Gastroesophageal sphincter (tissue), 4 donors: Measurements from ENCODE around the gene LRRC75A. TPM values are rescaled to one million over a fixed set of nuclear protein-coding genes. Genes with fewer than 3 reads are reported as not detected.

Experiments
- ATAC-seq: fragments of 150-250 bp; one replicate; pipeline ENCODE4 v1.9.1; 2016; ENCODE audit warnings: mild to moderate bottlenecking, moderate library complexity
- H3K27ac ChIP-seq, 4 donors: fragments of 200-600 bp; sonication (generic) in 3 of 4; 1 replicate in 3 of 4; 2 replicates in 1 of 4; pipeline ENCODE4 v1.5.1; 2016 to 2019
- H3K27me3 ChIP-seq: fragments of 200-600 bp; sonication (generic); one replicate; pipeline ENCODE4 v1.5.1; 2019
- H3K36me3 ChIP-seq, 2 donors: fragments of 200-600 bp; sonication (generic); one replicate each; pipeline ENCODE4 v1.5.1; 2019; ENCODE audit warnings: control low read depth in 1 of 2
- H3K4me1 ChIP-seq, 3 donors: fragments of 200-600 bp; sonication (generic); 1 replicate in 2 of 3; 2 replicates in 1 of 3; pipeline ENCODE4 v1.5.1; 2016 to 2019; ENCODE audit warnings: control low read depth in 2 of 3
- H3K4me3 ChIP-seq, 2 donors: fragments of 200-600 bp; sonication (generic); one replicate each; pipeline ENCODE4 v1.5.1; 2019; ENCODE audit warnings: mild to moderate bottlenecking in 1 of 2, moderate library complexity in 1 of 2
- H3K9me3 ChIP-seq, 3 donors: fragments of 200-600 bp; sonication (generic); one replicate each; pipeline ENCODE4 v1.5.1; 2017 to 2019; ENCODE audit warnings: control low read depth in 2 of 3
- CTCF ChIP-seq, 4 experiments: fragments of 200-600 bp in 2 of 4; fragments of 450-650 bp in 2 of 4; sonication (generic) in 1 of 4; IDR thresholded peaks; one replicate each; pipeline ENCODE4 v1.5.1; 2017 to 2019; ENCODE audit warnings: antibody characterized with exemption in 4 of 4, mild to moderate bottlenecking in 2 of 4, moderate library complexity in 2 of 4
- EP300 ChIP-seq: sonication (generic); formaldehyde crosslinking; IDR thresholded peaks from one replicate; pipeline ENCODE4 v1.6.1; 2017; ENCODE audit warnings: antibody characterized with exemption, mild to moderate bottlenecking
- POLR2A ChIP-seq, 2 donors: fragments of 450-650 bp; IDR thresholded peaks; one replicate each; pipeline ENCODE4 v1.6.1; 2017; ENCODE audit warnings: antibody characterized with exemption in 2 of 2, mild to moderate bottlenecking in 2 of 2, moderate library complexity in 1 of 2
- POLR2AphosphoS5 ChIP-seq: sonication (generic); formaldehyde crosslinking; IDR thresholded peaks from one replicate; pipeline ENCODE4 v1.6.1; 2017; ENCODE audit warnings: antibody characterized with exemption
- WGBS, 2 donors: methylation state at CpG; one replicate each; pipeline ENCODE4 v1.1.5; 2018; ENCODE audit warnings: low coverage in 1 of 2; 5-methylcytosine and 5-hydroxymethylcytosine counted together
- total RNA-seq, 4 donors: library from RNA; depleted of rRNA; stranded (reverse); fragments of >200 nt; gene quantifications; one replicate each; pipeline ENCODE4 v1.1.0, GENCODE V29; 2016

The LRRC75A gene
- total RNA-seq, 4 donors from 2014 or later, result 0.94 to 4.0 (median 2.3) TPM

DNA sequence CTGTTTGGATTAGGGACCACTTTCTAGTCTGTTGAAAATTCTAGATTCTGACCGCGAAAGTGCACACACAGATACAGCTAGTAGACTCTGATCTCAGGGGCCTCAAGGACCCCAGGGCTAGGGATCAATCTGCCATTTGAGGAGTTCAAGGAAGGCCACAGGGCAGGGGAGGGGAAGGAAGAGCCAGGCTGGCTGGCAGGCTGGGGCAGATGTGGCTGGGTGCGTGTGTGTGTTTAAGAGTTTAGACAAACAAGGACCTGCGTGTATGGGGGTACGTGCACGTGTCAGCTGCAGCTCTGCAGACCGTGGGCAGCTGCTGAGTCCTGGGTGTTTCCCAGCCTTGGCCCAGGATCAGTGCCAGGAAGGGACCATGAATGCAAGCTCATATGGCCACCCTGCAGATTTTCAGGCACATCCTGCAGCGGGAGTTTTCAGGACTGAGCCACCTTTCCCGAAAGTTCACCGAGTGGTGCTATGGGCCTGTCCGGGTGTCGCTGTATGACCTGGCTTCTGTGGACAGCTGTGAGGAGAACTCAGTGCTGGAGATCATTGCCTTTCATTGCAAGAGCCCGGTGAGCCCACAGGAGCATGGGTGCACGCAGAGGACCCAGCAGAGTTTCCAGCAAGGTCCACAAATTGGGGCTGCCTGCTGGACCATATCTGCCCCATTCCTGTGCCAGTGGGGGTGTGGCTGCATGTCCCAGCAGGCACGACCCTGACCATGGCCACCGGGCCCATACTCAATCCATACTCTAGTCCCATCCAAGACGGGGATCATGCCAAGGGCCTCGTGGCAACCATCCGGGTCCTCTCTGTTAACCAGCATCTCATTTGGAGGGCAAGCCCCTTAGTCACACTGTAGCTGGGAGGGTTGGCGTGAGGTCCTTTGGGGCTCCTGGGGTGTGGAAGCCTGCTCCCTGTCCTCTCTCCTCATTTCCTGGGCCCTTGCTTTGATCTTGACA lies 66.0 kb downstream of the LRRC75A start:
- H3K27me3 ChIP-seq, result no peaks in the 10 kb centered on the region
- no peaks in the 10 kb centered on the region for H3K9me3 ChIP-seq
- peaks cover 0 to 6% (median 0%) of the 10 kb centered on the region in 3 donors for H3K4me1 ChIP-seq
- TF ChIP-seq POLR2AphosphoS5 (no peak), POLR2A (IDR thresholded peaks at IDR 0.05) (no peak), CTCF (IDR thresholded peaks at IDR 0.05) (no peak), EP300 (no peak)
- 76 to 95% methylated on average over 4 to 11 of the region's 20 CpGs for WGBS, 2 donors
- no peak overlapping the region for H3K4me3 ChIP-seq
- peaks cover 0 to 61% of the 10 kb centered on the region in 2 donors for H3K36me3 ChIP-seq
- ATAC-seq, result no peak
- no peak overlapping the region for H3K27ac ChIP-seq

GRCh38 chr17:16425202-16425601 lies 66.8 kb downstream of the LRRC75A start:
- no peak for ATAC-seq
- no peak overlapping the region for H3K4me3 ChIP-seq
- peaks cover 0 to 61% of the 10 kb centered on the region in 2 donors for H3K36me3 ChIP-seq
- no peaks in the 10 kb centered on the region for H3K27me3 ChIP-seq
- peaks cover 0 to 10% (median 0%) of the 10 kb centered on the region in 3 donors for H3K4me1 ChIP-seq
- no peaks in the 10 kb centered on the region for H3K9me3 ChIP-seq
- 58 to 76% methylated on average over 3 to 6 of the region's 6 CpGs for WGBS, 2 donors
- no peak overlapping the region for H3K27ac ChIP-seq
- TF ChIP-seq EP300 (no peak), CTCF (IDR thresholded peaks at IDR 0.05) (no peak), POLR2A (IDR thresholded peaks at IDR 0.05) (no peak), POLR2AphosphoS5 (no peak)

DNA sequence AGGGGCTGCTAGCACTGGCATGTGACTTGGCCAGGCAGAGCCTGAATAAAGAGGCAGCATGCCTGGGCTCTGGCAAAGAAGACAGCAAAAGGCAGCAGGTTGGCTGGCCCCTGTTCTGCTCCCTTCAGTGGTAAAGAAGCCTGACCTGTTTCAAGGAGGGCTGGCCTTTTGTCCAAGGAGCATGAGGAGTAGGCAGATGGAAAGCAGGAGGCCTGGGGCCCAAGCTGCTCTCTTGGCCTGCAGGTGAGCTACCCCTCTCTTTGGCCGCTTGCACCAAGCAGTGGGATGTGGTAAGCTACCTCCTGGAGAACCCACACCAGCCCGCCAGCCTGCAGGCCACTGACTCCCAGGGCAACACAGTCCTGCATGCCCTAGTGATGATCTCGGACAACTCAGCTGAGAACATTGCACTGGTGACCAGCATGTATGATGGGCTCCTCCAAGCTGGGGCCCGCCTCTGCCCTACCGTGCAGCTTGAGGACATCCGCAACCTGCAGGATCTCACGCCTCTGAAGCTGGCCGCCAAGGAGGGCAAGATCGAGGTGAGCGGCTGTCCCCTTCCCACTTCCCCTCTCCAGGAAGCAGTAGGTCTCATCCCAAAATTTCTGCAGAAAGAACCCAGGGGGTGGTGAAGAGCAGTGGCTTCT lies 68.6 kb downstream of the LRRC75A start:
- Histone ChIP-seq H3K27ac (no peak overlapping the region), H3K9me3 (no peaks in the 10 kb centered on the region), H3K4me3 (no peak overlapping the region), H3K36me3 (peaks cover 0 to 50% of the 10 kb centered on the region in 2 donors), H3K4me1 (peaks cover 0 to 26% (median 11%) of the 10 kb centered on the region in 3 donors), H3K27me3 (no peaks in the 10 kb centered on the region)
- WGBS, 2 donors, result 83% methylated on average over 1 of the region's 10 CpGs; no CpG with 5 or more reads in 1 of the 2 donors
- ATAC-seq, result no peak
- no peak for TF ChIP-seq POLR2A (IDR thresholded peaks at IDR 0.05)
- TF ChIP-seq CTCF (IDR thresholded peaks at IDR 0.05), result no peak
- TF ChIP-seq POLR2AphosphoS5, result no peak
- no peak for TF ChIP-seq EP300

DNA sequence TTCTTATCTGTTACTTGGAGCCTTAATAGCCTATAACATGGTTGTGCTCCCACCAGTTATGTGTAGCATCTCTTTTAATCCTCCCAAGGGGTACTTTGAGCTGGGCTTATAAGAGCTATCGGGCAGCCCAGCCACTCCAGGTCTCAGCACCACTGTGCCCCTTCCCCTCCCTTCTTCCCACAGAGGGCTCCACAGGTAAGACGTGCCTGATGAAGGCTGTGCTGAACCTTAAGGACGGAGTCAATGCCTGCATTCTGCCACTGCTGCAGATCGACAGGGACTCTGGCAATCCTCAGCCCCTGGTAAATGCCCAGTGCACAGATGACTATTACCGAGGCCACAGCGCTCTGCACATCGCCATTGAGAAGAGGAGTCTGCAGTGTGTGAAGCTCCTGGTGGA lies 69.6 kb downstream of the LRRC75A start:
- H3K9me3 ChIP-seq, result no peaks in the 10 kb centered on the region
- H3K4me1 ChIP-seq, result peaks cover 0 to 32% (median 11%) of the 10 kb centered on the region in 3 donors
- no peak overlapping the region for H3K27ac ChIP-seq
- no peak for ATAC-seq
- H3K36me3 ChIP-seq, result peaks cover 0 to 46% of the 10 kb centered on the region in 2 donors
- TF ChIP-seq CTCF (IDR thresholded peaks at IDR 0.05), result no peak
- no peaks in the 10 kb centered on the region for H3K27me3 ChIP-seq
- no peak overlapping the region for H3K4me3 ChIP-seq
- 80 to 89% methylated on average over 1 to 5 of the region's 7 CpGs for WGBS, 2 donors
